HEK293 (cell line): ENCODE measurements around the gene PPARD.

Experiments
- CTCF ChIA-PET: fragments of 350-600 bp; formaldehyde crosslinking; extraction: SDS; loops from one replicate; lab custom pipeline; 2021; ENCODE audit warnings: antibody characterized with exemption; lab: Yijun Ruan, JAX
- POLR2A ChIA-PET: fragments of 300-600 bp; formaldehyde crosslinking; extraction: SDS; loops from one replicate; lab custom pipeline; 2020; ENCODE audit warnings: antibody characterized with exemption, inconsistent platforms; lab: Yijun Ruan, JAX
- H3K27ac ChIP-seq: fragments of 200-500 bp; sonication (Bioruptor generic); 2 replicates; pipeline ENCODE4 v1.5.1; 2014; ENCODE audit warnings: low read depth, low read length, control low read depth, inconsistent platforms; ENCODE audit errors: extremely low read depth
- H3K36me3 ChIP-seq, 2 experiments: fragments of 200-500 bp in 1 of 2; sonication (Bioruptor generic) in 1 of 2; 1 replicate in 1 of 2; 2 replicates in 1 of 2; pipeline ENCODE4 v1.5.1; 2014 to 2017; ENCODE audit warnings: inconsistent platforms in 2 of 2, low read length in 2 of 2; ENCODE audit not compliant: control insufficient read depth in 2 of 2, insufficient read depth in 1 of 2
- H3K4me1 ChIP-seq: fragments of 200-500 bp; sonication (Bioruptor generic); 2 replicates; pipeline ENCODE4 v1.5.1; 2014; ENCODE audit warnings: mild to moderate bottlenecking, low read length, inconsistent platforms; ENCODE audit not compliant: control insufficient read depth, insufficient read depth
- H3K4me3 ChIP-seq: 2 replicates; pipeline ENCODE4 v1.5.1; 2011; ENCODE audit warnings: low read depth, mild to moderate bottlenecking, control low read depth, low read length, moderate library complexity
- H3K9me3 ChIP-seq: fragments of 200-500 bp; sonication (Bioruptor generic); 2 replicates; pipeline ENCODE4 v1.5.1; 2014; ENCODE audit warnings: low read depth, low read length, inconsistent platforms; ENCODE audit not compliant: control insufficient read depth, insufficient read depth
- MZF1 ChIP-seq: fragments of 450-650 bp; formaldehyde crosslinking; IDR thresholded peaks from 2 replicates; pipeline ENCODE4 v1.5.1; 2017; ENCODE audit warnings: missing biosample characterization, missing genetic modification characterization, borderline replicate concordance
- OSR2 ChIP-seq: fragments of 450-650 bp; formaldehyde crosslinking; IDR thresholded peaks from 2 replicates; pipeline ENCODE4 v1.5.1; 2016; ENCODE audit warnings: missing biosample characterization, missing genetic modification characterization
- WT1 ChIP-seq: fragments of 450-650 bp; formaldehyde crosslinking; IDR thresholded peaks from 2 replicates; pipeline ENCODE4 v1.5.1; 2016; ENCODE audit warnings: missing biosample characterization, missing genetic modification characterization
- ZBTB1 ChIP-seq: fragments of 450-650 bp; formaldehyde crosslinking; IDR thresholded peaks from 2 replicates; pipeline ENCODE4 v1.5.1; 2016; ENCODE audit warnings: missing biosample characterization, missing genetic modification characterization
- ZBTB17 ChIP-seq: fragments of 450-650 bp; formaldehyde crosslinking; IDR thresholded peaks from 2 replicates; pipeline ENCODE4 v1.5.1; 2016; ENCODE audit warnings: missing biosample characterization, missing genetic modification characterization
- ZFHX2 ChIP-seq: fragments of 450-650 bp; formaldehyde crosslinking; conservative IDR thresholded peaks from 2 replicates; pipeline ENCODE4 v1.5.1; 2016; ENCODE audit warnings: missing biosample characterization, missing genetic modification characterization
- ZNF112 ChIP-seq: fragments of 450-650 bp; formaldehyde crosslinking; IDR thresholded peaks from 2 replicates; pipeline ENCODE4 v1.5.0; 2017; ENCODE audit warnings: missing biosample characterization, missing genetic modification characterization
- ZNF114 ChIP-seq: fragments of 450-650 bp; formaldehyde crosslinking; IDR thresholded peaks from 2 replicates; pipeline ENCODE4 v1.5.0; 2017; ENCODE audit warnings: missing biosample characterization, missing genetic modification characterization
- ZNF155 ChIP-seq: fragments of 450-650 bp; formaldehyde crosslinking; IDR thresholded peaks from 2 replicates; pipeline ENCODE4 v1.5.1; 2016; ENCODE audit warnings: missing biosample characterization, missing genetic modification characterization
- ZNF157 ChIP-seq: fragments of 450-650 bp; formaldehyde crosslinking; IDR thresholded peaks from 2 replicates; pipeline ENCODE4 v1.5.1; 2016; ENCODE audit warnings: missing biosample characterization, missing genetic modification characterization
- ZNF2 ChIP-seq: fragments of 450-650 bp; formaldehyde crosslinking; IDR thresholded peaks from 2 replicates; pipeline ENCODE4 v1.5.1; 2016; ENCODE audit warnings: missing biosample characterization, missing genetic modification characterization
- ZNF248 ChIP-seq: fragments of 450-650 bp; formaldehyde crosslinking; IDR thresholded peaks from 2 replicates; pipeline ENCODE4 v1.5.1; 2017; ENCODE audit warnings: missing biosample characterization, missing genetic modification characterization
- ZNF311 ChIP-seq: fragments of 450-650 bp; formaldehyde crosslinking; IDR thresholded peaks from 2 replicates; pipeline ENCODE4 v1.5.1; 2017; ENCODE audit warnings: missing biosample characterization, missing genetic modification characterization, borderline replicate concordance
- ZNF335 ChIP-seq: fragments of 450-650 bp; formaldehyde crosslinking; conservative IDR thresholded peaks from 2 replicates; pipeline ENCODE4 v1.5.1; 2016; ENCODE audit warnings: missing biosample characterization, missing genetic modification characterization
- ZNF585B ChIP-seq: fragments of 450-650 bp; formaldehyde crosslinking; IDR thresholded peaks from 2 replicates; pipeline ENCODE4 v1.5.1; 2016; ENCODE audit warnings: missing biosample characterization, missing genetic modification characterization
- ZNF624 ChIP-seq: fragments of 450-650 bp; formaldehyde crosslinking; IDR thresholded peaks from 2 replicates; pipeline ENCODE4 v1.5.1; 2017; ENCODE audit warnings: missing biosample characterization, missing genetic modification characterization
- ZNF701 ChIP-seq: fragments of 450-650 bp; formaldehyde crosslinking; IDR thresholded peaks from 2 replicates; pipeline ENCODE4 v1.5.1; 2016; ENCODE audit warnings: missing biosample characterization, missing genetic modification characterization
- ZNF768 ChIP-seq: fragments of 450-650 bp; formaldehyde crosslinking; IDR thresholded peaks from 2 replicates; pipeline ENCODE4 v1.5.1; 2018; ENCODE audit warnings: missing biosample characterization, mild to moderate bottlenecking, missing genetic modification characterization
- ZNF792 ChIP-seq: fragments of 450-650 bp; formaldehyde crosslinking; IDR thresholded peaks from 2 replicates; pipeline ENCODE4 v1.5.1; 2016; ENCODE audit warnings: missing biosample characterization, missing genetic modification characterization
- TF ChIP-seq, protein P1 (sequence below): fragments of 450-650 bp; formaldehyde crosslinking; IDR thresholded peaks from 2 replicates; pipeline ENCODE4 v1.5.1; 2016; ENCODE audit warnings: missing biosample characterization, missing genetic modification characterization, borderline replicate concordance
- TF ChIP-seq, protein P2 (sequence below): fragments of 450-650 bp; formaldehyde crosslinking; IDR thresholded peaks from 2 replicates; pipeline ENCODE4 v1.5.1; 2016; ENCODE audit warnings: missing biosample characterization, missing genetic modification characterization
- TF ChIP-seq, protein P3 (sequence below): fragments of 450-650 bp; formaldehyde crosslinking; IDR thresholded peaks from 2 replicates; pipeline ENCODE4; 2016; ENCODE audit warnings: missing biosample characterization, missing genetic modification characterization
- TF ChIP-seq, protein P4 (sequence below): fragments of 450-650 bp; formaldehyde crosslinking; IDR thresholded peaks from 2 replicates; pipeline ENCODE4 v1.5.1; 2016; ENCODE audit warnings: missing biosample characterization, missing genetic modification characterization
- TF ChIP-seq, protein P5 (sequence below): fragments of 450-650 bp; formaldehyde crosslinking; IDR thresholded peaks from 2 replicates; pipeline ENCODE4 v1.5.1; 2017; ENCODE audit warnings: missing biosample characterization, missing genetic modification characterization
- TF ChIP-seq, protein P6 (sequence below): fragments of 450-650 bp; formaldehyde crosslinking; IDR thresholded peaks from 2 replicates; pipeline ENCODE4 v1.5.1; 2016; ENCODE audit warnings: missing biosample characterization, missing genetic modification characterization

PPARD gene

DNA sequence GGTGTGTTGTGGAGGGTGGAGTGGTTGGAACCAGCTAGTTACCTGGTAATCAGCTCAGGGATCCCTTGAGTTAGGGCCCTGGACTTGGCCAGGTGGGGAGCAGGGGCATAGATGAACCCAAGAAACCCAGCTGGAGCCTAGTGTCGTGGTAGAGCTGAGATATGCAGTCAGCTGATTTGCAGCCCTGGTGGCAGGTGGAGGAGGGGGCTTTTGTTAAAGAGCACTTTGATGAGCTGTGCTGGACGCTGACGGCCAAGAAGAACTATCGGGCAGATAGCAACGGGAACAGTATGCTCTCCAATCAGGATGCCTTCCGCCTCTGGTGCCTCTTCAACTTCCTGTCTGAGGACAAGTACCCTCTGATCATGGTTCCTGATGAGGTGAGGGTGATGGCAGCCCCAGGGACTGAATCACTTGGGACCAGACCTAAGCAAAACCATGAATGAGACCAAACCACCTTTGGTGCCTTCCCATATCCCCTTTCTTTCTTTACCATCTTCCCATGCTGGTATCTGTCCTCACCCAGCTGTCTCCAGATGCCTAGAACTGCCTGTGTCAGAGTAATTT lies 32.0 kb upstream of the PPARD start:
- Histone ChIP-seq H3K9me3 (no peaks in the 10 kb centered on the region), H3K27ac (no peak overlapping the region), H3K4me1 (no peaks in the 10 kb centered on the region), H3K4me3 (no peak overlapping the region), H3K36me3 (no peaks in the 10 kb centered on the region)
- ChIA-PET CTCF (interaction anchor here (0.6 to 1.8 kb wide), 3 partner anchors 15 to 139 kb away, joined by 3 to 8 read pairs (median 4); no protein-coding TSS in a partner anchor), POLR2A (interaction anchor here (1.3 to 1.5 kb wide), 2 partner anchors 8 to 17 kb away, joined by 4 to 6 read pairs; no protein-coding TSS in a partner anchor)
- TF ChIP-seq ZBTB1 (no peak), WT1 (tag by site-specific recombination) (no peak), ZNF311 (tag by site-specific recombination) (no peak), OSR2 (no peak), ZNF248 (tag by site-specific recombination) (no peak), ZFHX2 (tag by site-specific recombination) (no peak), ZNF155 (tag by site-specific recombination) (no peak), MZF1 (tag by site-specific recombination) (no peak), ZNF335 (tag by site-specific recombination) (no peak), ZNF768 (no peak), ZNF114 (tag by site-specific recombination) (no peak)
- TF ChIP-seq, protein P1, sequence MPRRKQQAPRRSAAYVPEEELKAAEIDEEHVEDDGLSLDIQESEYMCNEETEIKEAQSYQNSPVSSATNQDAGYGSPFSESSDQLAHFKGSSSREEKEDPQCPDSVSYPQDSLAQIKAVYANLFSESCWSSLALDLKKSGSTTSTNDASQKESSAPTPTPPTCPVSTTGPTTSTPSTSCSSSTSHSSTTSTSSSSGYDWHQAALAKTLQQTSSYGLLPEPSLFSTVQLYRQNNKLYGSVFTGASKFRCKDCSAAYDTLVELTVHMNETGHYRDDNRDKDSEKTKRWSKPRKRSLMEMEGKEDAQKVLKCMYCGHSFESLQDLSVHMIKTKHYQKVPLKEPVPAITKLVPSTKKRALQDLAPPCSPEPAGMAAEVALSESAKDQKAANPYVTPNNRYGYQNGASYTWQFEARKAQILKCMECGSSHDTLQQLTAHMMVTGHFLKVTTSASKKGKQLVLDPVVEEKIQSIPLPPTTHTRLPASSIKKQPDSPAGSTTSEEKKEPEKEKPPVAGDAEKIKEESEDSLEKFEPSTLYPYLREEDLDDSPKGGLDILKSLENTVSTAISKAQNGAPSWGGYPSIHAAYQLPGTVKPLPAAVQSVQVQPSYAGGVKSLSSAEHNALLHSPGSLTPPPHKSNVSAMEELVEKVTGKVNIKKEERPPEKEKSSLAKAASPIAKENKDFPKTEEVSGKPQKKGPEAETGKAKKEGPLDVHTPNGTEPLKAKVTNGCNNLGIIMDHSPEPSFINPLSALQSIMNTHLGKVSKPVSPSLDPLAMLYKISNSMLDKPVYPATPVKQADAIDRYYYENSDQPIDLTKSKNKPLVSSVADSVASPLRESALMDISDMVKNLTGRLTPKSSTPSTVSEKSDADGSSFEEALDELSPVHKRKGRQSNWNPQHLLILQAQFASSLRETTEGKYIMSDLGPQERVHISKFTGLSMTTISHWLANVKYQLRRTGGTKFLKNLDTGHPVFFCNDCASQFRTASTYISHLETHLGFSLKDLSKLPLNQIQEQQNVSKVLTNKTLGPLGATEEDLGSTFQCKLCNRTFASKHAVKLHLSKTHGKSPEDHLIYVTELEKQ (tag by site-specific recombination) = no peak
- TF ChIP-seq, protein P2, sequence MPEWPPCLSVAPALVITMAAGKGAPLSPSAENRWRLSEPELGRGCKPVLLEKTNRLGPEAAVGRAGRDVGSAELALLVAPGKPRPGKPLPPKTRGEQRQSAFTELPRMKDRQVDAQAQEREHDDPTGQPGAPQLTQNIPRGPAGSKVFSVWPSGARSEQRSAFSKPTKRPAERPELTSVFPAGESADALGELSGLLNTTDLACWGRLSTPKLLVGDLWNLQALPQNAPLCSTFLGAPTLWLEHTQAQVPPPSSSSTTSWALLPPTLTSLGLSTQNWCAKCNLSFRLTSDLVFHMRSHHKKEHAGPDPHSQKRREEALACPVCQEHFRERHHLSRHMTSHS (tag by site-specific recombination) = no peak
- TF ChIP-seq, protein P3, sequence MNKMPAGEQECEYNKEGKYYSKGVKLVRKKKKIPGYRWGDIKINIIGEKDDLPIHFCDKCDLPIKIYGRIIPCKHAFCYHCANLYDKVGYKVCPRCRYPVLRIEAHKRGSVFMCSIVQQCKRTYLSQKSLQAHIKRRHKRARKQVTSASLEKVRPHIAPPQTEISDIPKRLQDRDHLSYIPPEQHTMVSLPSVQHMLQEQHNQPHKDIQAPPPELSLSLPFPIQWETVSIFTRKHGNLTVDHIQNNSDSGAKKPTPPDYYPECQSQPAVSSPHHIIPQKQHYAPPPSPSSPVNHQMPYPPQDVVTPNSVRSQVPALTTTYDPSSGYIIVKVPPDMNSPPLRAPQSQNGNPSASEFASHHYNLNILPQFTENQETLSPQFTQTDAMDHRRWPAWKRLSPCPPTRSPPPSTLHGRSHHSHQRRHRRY (tag by site-specific recombination) = no peak
- TF ChIP-seq, protein P4, sequence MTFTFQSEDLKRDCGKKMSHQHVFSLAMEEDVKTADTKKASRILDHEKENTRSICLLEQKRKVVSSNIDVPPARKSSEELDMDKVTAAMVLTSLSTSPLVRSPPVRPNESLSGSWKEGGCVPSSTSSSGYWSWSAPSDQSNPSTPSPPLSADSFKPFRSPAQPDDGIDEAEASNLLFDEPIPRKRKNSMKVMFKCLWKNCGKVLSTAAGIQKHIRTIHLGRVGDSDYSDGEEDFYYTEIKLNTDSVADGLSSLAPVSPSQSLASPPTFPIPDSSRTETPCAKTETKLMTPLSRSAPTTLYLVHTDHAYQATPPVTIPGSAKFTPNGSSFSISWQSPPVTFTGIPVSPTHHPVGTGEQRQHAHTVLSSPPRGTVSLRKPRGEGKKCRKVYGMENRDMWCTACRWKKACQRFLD = no peak

DNA sequence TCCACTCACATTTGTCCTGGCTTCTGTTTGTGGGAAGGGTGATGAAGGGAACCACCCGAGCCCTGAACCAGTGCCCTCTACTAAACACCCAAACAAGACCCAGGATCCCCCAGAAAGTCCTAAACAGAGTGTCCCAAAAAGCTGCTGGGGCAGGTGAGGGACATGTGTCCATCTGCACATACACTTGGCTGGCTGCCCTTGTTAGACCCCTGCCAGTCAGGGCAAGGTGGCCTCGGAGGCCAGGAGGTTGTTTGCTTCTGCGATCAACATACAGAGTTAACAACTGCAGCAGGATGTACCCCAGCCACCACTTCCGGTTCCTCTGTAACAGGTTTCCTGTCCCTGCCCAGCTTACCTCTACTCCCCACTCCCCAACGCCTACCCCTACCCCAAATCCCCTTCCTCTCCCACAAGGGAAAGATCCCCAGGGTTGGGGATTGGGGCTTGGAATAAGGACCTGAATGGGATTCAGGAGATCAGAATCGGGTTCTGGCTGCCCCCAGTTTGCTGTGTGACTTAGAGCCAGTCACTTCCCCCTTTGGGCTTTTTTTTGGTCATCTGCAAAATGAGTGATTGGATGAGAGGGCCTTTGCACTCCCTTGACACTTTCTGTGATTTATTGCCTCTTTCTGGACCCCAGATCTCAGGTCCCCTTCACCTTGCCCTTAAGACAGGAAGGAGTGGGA lies 30.8 kb upstream of the PPARD start:
- H3K9me3 ChIP-seq = no peaks in the 10 kb centered on the region
- H3K36me3 ChIP-seq = no peaks in the 10 kb centered on the region
- no peak overlapping the region for H3K4me3 ChIP-seq
- CTCF ChIA-PET = interaction anchor here (1.2 kb wide), 1 partner anchor 15 kb away, joined by 3 read pairs; no protein-coding TSS in a partner anchor
- H3K27ac ChIP-seq = no peak overlapping the region
- H3K4me1 ChIP-seq = no peaks in the 10 kb centered on the region
- POLR2A ChIA-PET = interaction anchor here (1.0 to 1.1 kb wide), 2 partner anchors 9 to 14 kb away, joined by 3 to 4 read pairs; no protein-coding TSS in a partner anchor
- TF ChIP-seq ZNF112 (tag by site-specific recombination) = no peak
- no peak for TF ChIP-seq ZBTB17 (tag by site-specific recombination)
- TF ChIP-seq, protein P5, sequence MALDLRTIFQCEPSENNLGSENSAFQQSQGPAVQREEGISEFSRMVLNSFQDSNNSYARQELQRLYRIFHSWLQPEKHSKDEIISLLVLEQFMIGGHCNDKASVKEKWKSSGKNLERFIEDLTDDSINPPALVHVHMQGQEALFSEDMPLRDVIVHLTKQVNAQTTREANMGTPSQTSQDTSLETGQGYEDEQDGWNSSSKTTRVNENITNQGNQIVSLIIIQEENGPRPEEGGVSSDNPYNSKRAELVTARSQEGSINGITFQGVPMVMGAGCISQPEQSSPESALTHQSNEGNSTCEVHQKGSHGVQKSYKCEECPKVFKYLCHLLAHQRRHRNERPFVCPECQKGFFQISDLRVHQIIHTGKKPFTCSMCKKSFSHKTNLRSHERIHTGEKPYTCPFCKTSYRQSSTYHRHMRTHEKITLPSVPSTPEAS = no peak
- TF ChIP-seq ZNF248 (tag by site-specific recombination) = no peak
- no peak for TF ChIP-seq ZNF701 (tag by site-specific recombination)
- no peak for TF ChIP-seq ZNF2 (tag by site-specific recombination)
- no peak for TF ChIP-seq ZNF157 (tag by site-specific recombination)
- TF ChIP-seq MZF1 (tag by site-specific recombination) = no peak
- TF ChIP-seq ZNF624 (tag by site-specific recombination) = no peak
- TF ChIP-seq ZNF792 (tag by site-specific recombination) = no peak
- TF ChIP-seq, protein P6, sequence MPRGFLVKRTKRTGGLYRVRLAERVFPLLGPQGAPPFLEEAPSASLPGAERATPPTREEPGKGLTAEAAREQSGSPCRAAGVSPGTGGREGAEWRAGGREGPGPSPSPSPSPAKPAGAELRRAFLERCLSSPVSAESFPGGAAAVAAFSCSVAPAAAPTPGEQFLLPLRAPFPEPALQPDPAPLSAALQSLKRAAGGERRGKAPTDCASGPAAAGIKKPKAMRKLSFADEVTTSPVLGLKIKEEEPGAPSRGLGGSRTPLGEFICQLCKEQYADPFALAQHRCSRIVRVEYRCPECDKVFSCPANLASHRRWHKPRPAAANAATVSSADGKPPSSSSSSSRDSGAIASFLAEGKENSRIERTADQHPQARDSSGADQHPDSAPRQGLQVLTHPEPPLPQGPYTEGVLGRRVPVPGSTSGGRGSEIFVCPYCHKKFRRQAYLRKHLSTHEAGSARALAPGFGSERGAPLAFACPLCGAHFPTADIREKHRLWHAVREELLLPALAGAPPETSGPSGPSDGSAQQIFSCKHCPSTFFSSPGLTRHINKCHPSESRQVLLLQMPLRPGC (tag by site-specific recombination) = no peak
- no peak for TF ChIP-seq ZNF114 (tag by site-specific recombination)
- TF ChIP-seq ZNF585B (tag by site-specific recombination) = no peak
